Measurements from ENCODE around the gene GCLC.

DNA sequence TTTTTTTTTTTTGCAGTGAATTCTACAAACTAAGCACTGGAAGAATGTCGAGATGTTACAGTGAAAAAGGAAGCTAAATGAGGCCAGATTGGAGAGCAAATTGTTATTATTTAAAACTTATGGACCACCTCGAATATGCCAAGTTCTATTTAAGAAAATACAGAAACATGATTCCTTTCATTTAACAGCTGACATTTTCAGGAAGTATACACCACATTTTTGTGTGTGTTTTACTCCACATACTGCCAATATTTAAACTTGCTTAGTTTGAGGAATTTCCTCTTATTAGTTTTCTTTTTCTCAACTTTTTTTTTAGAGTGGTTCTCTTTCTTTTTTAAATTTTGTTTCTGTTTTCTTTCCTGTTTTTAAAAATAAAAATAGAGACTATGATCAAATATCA lies 37.0 kb upstream of the GCLC start:
- TF ChIP-seq EZH2 (IDR thresholded peaks at IDR 0.05; ENCODE audit: low read depth, unreplicated experiment) = no peak
- TF ChIP-seq, protein P1, sequence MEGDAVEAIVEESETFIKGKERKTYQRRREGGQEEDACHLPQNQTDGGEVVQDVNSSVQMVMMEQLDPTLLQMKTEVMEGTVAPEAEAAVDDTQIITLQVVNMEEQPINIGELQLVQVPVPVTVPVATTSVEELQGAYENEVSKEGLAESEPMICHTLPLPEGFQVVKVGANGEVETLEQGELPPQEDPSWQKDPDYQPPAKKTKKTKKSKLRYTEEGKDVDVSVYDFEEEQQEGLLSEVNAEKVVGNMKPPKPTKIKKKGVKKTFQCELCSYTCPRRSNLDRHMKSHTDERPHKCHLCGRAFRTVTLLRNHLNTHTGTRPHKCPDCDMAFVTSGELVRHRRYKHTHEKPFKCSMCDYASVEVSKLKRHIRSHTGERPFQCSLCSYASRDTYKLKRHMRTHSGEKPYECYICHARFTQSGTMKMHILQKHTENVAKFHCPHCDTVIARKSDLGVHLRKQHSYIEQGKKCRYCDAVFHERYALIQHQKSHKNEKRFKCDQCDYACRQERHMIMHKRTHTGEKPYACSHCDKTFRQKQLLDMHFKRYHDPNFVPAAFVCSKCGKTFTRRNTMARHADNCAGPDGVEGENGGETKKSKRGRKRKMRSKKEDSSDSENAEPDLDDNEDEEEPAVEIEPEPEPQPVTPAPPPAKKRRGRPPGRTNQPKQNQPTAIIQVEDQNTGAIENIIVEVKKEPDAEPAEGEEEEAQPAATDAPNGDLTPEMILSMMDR (conservative IDR thresholded peaks at IDR 0.05; ENCODE audit: low read depth in 2 of 2) = no peak
- no peak for TF ChIP-seq POLR2AphosphoS5 (IDR thresholded peaks at IDR 0.05; ENCODE audit: low read depth)
